GM12878 (cell line): Measurements from ENCODE around the gene SMTNL2.

Source experiments
- CTCF ChIP-seq, 3 experiments: IDR thresholded peaks in 2 of 3; conservative IDR thresholded peaks in 1 of 3; 2 replicates each; pipeline ENCODE4 v1.5.1; 2011; ENCODE audit warnings: low read depth in 3 of 3, low read length in 3 of 3, mild to moderate bottlenecking in 3 of 3, control low read depth in 2 of 3, moderate library complexity in 2 of 3, inconsistent platforms in 1 of 3, mixed read lengths in 1 of 3; ENCODE audit not compliant: control insufficient read depth in 2 of 3, insufficient read depth in 1 of 3; ENCODE audit errors: extremely low read depth in 1 of 3
- POLR2A ChIP-seq: IDR thresholded peaks from 2 replicates; pipeline ENCODE4 v1.6.1; 2011; ENCODE audit warnings: low read depth, mild to moderate bottlenecking, low read length
- POLR2AphosphoS5 ChIP-seq: IDR thresholded peaks from 2 replicates; pipeline ENCODE4 v1.6.1; 2011; ENCODE audit warnings: mild to moderate bottlenecking, low read length, inconsistent platforms
- RAD21 ChIP-seq: IDR thresholded peaks from 2 replicates; pipeline ENCODE4 v1.6.1; 2011; ENCODE audit warnings: mild to moderate bottlenecking, low read depth, low read length, moderate library complexity; ENCODE audit not compliant: insufficient read depth
- RCOR1 ChIP-seq: conservative IDR thresholded peaks from 2 replicates; pipeline ENCODE4 v1.6.1; 2012; ENCODE audit warnings: low read depth, low read length, improper control_type of control experiment
- USF1 ChIP-seq: IDR thresholded peaks from 2 replicates; pipeline ENCODE4 v1.6.1; 2011; ENCODE audit warnings: borderline replicate concordance, low read depth, mild to moderate bottlenecking, moderate library complexity, mixed read lengths, low read length; ENCODE audit not compliant: insufficient read depth; ENCODE audit errors: extremely low read length
- YY1 ChIP-seq: IDR thresholded peaks from 2 replicates; pipeline ENCODE4 v1.6.1; 2011; ENCODE audit warnings: low read depth, mild to moderate bottlenecking, low read length

GRCh38 chr17:4588391-4588790, 4.1 kb downstream of the SMTNL2 start:
- no peak for TF ChIP-seq USF1
- no peak for TF ChIP-seq RAD21
- no peak for TF ChIP-seq YY1
- TF ChIP-seq CTCF (IDR thresholded peaks at IDR 0.05 in 2 of 3, conservative IDR thresholded peaks at IDR 0.05 in 1 of 3; ENCODE audit: control insufficient read depth in 2 of 3, extremely low read depth in 1 of 3, insufficient read depth in 1 of 3, low read depth in 3 of 3, low read length in 3 of 3): no peak
- TF ChIP-seq POLR2AphosphoS5: no peak
- TF ChIP-seq RCOR1: no peak
- TF ChIP-seq POLR2A: no peak
